Kidney (tissue), 11 donors: ENCODE results near the gene SKIC2. TPM values are rescaled to one million over a fixed set of nuclear protein-coding genes. Genes with fewer than 3 reads are reported as not detected.
"Not testable (repeated sequence)": the region's sequence is repeated elsewhere in the genome, so short reads cannot be mapped to it uniquely, and the experiment has no call there.

Source experiments
- DNase-seq, 5 donors: peaks; one replicate each; pipeline ENCODE4 v3.0.0-alpha.2; 2013 to 2020
- FAIRE-seq: peaks from 2 replicates; lab custom pipeline; 2012; peaks lifted over from hg19 to GRCh38; lab: Jason Lieb, UNC
- H3K27ac ChIP-seq, 2 donors: one replicate each; pipeline ENCODE4 v1.7.0; 2013; ENCODE audit warnings: low read depth in 2 of 2, low read length in 2 of 2, inconsistent platforms in 1 of 2
- H3K27me3 ChIP-seq: one replicate; pipeline ENCODE4 v1.7.1; 2013; ENCODE audit warnings: low read length, inconsistent platforms; ENCODE audit not compliant: control insufficient read depth, insufficient read depth
- H3K36me3 ChIP-seq, 3 donors: one replicate each; pipeline versions ENCODE4 v1.7.0 to v1.7.1; 2013; ENCODE audit warnings: low read length in 3 of 3, control low read depth in 1 of 3, inconsistent platforms in 1 of 3; ENCODE audit not compliant: insufficient read depth in 3 of 3, control insufficient read depth in 2 of 3
- H3K4me1 ChIP-seq, 3 donors: one replicate each; pipeline versions ENCODE4 v1.7.0 to v1.7.1; 2013; ENCODE audit warnings: low read length in 3 of 3, inconsistent platforms in 1 of 3, low read depth in 1 of 3; ENCODE audit not compliant: control insufficient read depth in 2 of 3, insufficient read depth in 2 of 3
- H3K4me3 ChIP-seq, 3 donors: one replicate each; pipeline versions ENCODE4 v1.7.0 to v1.8.1; 2013; ENCODE audit warnings: low read length in 3 of 3, control low read depth in 1 of 3, inconsistent platforms in 1 of 3
- H3K9ac ChIP-seq, 3 donors: one replicate each; pipeline versions ENCODE4 v1.7.0 to v1.7.1; 2013; ENCODE audit warnings: low read length in 3 of 3, control low read depth in 1 of 3, inconsistent platforms in 1 of 3
- H3K9me3 ChIP-seq, 3 donors: one replicate each; pipeline versions ENCODE4 v1.7.0 to v1.7.1; 2013; ENCODE audit warnings: low read length in 3 of 3, control low read depth in 1 of 3, inconsistent platforms in 1 of 3; ENCODE audit not compliant: control insufficient read depth in 2 of 3, insufficient read depth in 1 of 3
- intact Hi-C: fragments of 100-400 bp; cut with DNase I; formaldehyde crosslinking; loops from one replicate; pipeline ENCODE4 v1.11.1; 2022
- polyA plus RNA-seq: library from polyadenylated mRNA; stranded (reverse); fragments of 350-450 nt; fragmentation: Illumina TruSeq; extraction: RNeasy Lipid Tissue Mini Kit (QIAGEN cat#74804); gene quantifications from one replicate; pipeline ENCODE4 v1.2.3, GENCODE V29; 2014; ENCODE audit warnings: low read depth, low replicate concordance; ENCODE audit not compliant: insufficient read depth
- total RNA-seq: library from RNA; stranded (reverse); fragmentation: NEBNext Ultra II Directional; extraction: Animal tissue kit (Norgen Biotek cat#: 25700); gene quantifications from one replicate; pipeline ENCODE4 v1.2.1, GENCODE V29; 2021
- donor health status: control.
- donor health status: control.
- donor health status: DM: yes; HTN: yes; CAD: no.
- donor health status: Normal renal cell carcinoma (clear cell type).

SKIC2 gene
- total and polyA plus RNA-seq, 2 donors from 2014 or later: 55.0 to 67.8 TPM

DNA sequence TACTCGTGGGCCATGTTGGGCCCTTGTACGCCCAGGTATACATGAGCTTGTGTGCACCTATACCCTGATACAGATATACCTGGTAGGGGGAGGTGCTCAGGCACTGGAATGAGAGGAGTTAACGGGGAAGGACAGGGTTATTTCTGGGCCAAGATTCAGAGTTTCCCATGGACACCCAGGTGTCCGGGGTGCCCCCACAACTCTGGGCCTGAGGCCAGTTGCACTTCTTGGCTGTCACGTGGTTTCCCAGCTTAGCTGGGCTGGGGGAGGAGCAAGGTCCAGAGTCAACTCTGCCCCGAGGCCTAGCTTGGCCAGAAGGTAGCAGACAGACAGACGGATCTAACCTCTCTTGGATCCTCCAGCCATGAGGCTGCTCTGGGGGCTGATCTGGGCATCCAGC is 22.8 kb downstream of the SKIC2 start, which contains the start of gene C4A:
Gene C4A (plus strand): TSS at position 314 of the 400 bp plus-strand sequence. CDS start 51 bp downstream, at position 365.
- H3K9me3 ChIP-seq, H3K4me1 ChIP-seq, FAIRE-seq, H3K9ac ChIP-seq, H3K27me3 ChIP-seq, H3K4me3 ChIP-seq, H3K27ac ChIP-seq, H3K36me3 ChIP-seq, intact Hi-C loops, DNase-seq: not testable (repeated sequence)

DNA sequence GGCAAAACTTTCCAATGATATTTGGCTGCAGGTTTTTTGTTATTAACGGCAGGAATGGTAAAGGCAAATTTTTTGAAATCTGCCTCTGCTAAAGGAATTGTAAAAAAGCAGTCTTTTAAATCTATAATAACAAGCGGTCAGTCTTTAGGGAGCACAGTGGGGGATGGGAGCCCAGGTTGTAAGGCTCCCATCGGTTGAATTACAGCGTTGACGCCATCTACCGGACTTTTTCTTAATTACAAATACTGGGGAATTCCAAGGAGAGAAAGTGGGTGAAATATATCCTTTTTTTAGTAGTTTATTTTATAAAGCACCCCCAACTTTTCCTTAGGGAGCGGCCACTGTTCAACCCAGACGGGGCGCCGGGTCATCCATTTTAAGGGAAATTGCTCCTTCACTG is 30.4 kb downstream of the SKIC2 start:
- H3K9me3 ChIP-seq, H3K36me3 ChIP-seq, H3K4me3 ChIP-seq, H3K9ac ChIP-seq, DNase-seq, H3K4me1 ChIP-seq, FAIRE-seq, H3K27me3 ChIP-seq, intact Hi-C loops, H3K27ac ChIP-seq: not testable (repeated sequence)

DNA sequence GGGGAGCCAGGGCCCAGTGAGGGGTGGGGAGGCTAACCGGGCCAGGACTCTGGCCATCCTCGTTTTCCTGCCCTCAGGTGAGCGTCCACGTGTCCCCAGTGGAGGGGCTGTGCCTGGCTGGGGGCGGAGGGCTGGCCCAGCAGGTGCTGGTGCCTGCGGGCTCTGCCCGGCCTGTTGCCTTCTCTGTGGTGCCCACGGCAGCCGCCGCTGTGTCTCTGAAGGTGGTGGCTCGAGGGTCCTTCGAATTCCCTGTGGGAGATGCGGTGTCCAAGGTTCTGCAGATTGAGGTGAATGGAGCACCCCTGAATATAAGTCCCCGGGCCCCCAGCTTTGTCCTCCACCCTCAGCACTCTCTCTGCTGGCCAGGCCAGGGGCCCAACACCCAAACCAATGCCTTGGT is 35.4 kb downstream of the SKIC2 start:
- H3K27me3 ChIP-seq, H3K36me3 ChIP-seq, DNase-seq, FAIRE-seq, H3K27ac ChIP-seq, H3K4me1 ChIP-seq, H3K9me3 ChIP-seq, H3K4me3 ChIP-seq, H3K9ac ChIP-seq, intact Hi-C loops: not testable (repeated sequence)

DNA sequence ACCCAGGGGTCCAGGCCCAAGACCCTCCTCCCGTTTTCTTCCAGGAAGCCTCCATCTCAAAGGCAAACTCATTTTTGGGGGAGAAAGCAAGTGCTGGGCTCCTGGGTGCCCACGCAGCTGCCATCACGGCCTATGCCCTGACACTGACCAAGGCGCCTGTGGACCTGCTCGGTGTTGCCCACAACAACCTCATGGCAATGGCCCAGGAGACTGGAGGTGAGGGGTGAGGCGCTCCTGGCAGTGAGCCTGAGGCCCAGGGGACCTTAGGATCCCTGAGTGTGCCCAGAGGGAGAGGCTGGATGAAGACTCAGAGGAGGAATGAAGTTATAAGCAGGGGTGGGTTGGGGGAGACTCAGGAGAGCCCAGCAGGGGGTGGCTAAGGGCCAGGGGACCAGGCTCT is 37.4 kb downstream of the SKIC2 start:
- not testable (repeated sequence) for FAIRE-seq

DNA sequence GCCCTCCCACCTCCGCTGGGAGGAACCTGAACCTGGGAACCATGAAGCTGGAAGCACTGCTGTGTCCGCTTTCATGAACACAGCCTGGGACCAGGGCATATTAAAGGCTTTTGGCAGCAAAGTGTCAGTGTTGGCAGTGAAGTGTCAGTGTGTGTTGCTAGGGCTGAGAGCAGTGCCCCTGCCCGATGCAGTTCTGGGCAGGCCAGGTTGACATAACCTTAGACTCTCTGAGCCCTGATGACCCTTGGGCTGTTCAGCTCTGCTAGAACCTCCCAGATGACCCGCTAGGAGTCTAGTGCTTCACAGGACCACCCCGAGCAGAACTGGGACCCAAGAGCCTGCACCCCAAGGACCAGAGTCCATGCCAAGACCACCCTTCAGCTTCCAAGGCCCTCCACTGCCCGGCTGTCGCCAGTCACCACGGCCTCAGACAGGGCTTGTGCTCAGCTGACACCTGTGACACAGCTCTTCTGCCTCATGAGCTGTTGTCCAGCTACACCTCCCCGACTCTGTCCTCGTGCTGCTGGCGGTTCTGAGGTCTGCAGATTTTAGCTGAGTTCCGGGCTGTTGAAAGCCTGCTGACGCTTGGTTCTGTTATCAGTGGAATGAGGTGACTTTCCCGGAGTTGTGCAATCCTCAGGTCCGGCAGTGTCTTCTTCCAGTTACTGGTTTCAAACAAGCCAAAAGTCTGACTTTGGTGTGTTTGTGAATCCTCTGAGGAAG is 43.7 kb downstream of the SKIC2 start:
- FAIRE-seq, H3K27me3 ChIP-seq, H3K9me3 ChIP-seq, DNase-seq, H3K36me3 ChIP-seq, H3K4me1 ChIP-seq, H3K4me3 ChIP-seq, H3K9ac ChIP-seq, intact Hi-C loops, H3K27ac ChIP-seq: not testable (repeated sequence)

More for the DNA sequence above, 37.4 kb downstream of the SKIC2 start:
- DNase-seq, H3K4me3 ChIP-seq, H3K9ac ChIP-seq, H3K36me3 ChIP-seq, H3K9me3 ChIP-seq, H3K27me3 ChIP-seq, H3K27ac ChIP-seq, intact Hi-C loops, H3K4me1 ChIP-seq: not testable (repeated sequence)

DNA sequence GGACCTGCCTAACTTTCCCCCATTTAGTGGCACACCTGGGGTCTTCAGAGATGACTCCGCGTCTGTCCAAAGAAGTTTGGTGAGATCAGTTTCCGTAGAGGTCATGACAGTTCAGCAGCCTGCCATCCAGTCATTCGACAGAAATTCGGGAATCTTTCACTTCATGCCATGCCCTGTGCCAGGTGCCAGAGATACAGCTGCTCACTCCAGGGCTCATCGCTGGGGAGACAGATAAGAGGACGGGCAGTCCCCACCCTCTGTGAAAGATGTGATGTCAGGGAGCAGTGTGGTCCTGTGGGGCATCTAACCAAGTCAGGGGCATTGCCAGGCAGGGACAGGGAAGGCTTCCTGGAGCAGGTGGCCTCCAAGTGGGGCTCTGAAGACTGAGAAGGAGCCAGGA is 44.3 kb downstream of the SKIC2 start:
- H3K27ac ChIP-seq, H3K36me3 ChIP-seq, H3K27me3 ChIP-seq, H3K9me3 ChIP-seq, DNase-seq, H3K4me1 ChIP-seq, H3K4me3 ChIP-seq, H3K9ac ChIP-seq, intact Hi-C loops, FAIRE-seq: not testable (repeated sequence)

DNA sequence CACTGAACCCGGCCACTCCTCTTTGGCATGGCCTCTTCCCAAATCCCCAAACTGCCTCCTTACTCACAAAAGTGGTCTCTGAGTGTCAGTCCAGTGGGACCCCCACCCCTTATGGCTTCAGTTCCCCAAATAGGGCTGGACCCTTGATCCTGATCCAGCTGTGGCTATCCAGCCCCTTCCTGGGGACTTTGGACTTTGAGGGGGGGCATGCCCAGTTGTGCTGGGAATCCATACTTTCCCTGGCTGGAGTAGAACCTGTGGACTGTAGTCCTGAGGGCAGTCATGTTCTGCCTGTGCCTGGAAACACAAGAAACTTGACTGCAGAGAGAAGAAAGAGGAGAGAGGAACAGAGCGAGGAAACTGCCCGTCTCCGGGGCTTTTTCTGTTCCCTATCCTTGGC is 45.4 kb downstream of the SKIC2 start:
- H3K27ac ChIP-seq, intact Hi-C loops, H3K4me3 ChIP-seq, H3K36me3 ChIP-seq, H3K9me3 ChIP-seq, DNase-seq, H3K27me3 ChIP-seq, H3K9ac ChIP-seq, FAIRE-seq, H3K4me1 ChIP-seq: not testable (repeated sequence)

DNA sequence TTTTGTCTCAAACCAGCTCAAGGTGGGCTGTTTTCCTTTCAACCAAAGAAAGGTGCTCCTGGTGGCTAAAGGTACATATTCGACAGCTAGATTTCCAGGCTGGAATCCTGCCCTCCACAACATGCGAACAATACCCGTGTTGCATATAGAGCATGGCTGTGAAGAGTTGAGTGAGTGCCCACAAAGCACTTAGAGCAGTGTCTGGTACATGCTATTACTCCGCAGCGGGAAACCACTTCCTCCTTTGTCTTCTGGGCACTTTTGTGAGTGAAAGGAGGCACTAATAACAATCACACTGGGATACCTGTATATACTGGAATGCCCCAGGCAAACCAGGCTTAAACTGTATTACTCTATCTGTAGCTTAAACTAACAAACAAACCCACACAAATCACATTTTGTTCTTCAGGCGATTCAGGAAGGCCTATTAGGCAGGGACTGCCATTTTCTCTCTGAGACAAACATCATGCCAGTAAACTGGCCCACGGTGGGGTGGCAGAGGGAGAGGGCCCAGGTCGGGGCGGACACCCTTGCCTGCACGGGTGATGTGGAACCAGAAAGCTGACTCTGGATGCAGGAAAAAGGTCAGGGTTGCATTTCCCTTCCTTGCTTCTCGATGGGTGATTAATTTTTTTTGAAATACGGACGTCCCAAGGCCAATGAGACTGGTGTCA is 46.0 kb downstream of the SKIC2 start:
- H3K27ac ChIP-seq, H3K27me3 ChIP-seq, FAIRE-seq, H3K36me3 ChIP-seq, H3K9me3 ChIP-seq, intact Hi-C loops, H3K9ac ChIP-seq, H3K4me1 ChIP-seq, H3K4me3 ChIP-seq, DNase-seq: not testable (repeated sequence)
